ENCODE results near the gene OR1F1. TPM values are rescaled to one million over a fixed set of nuclear protein-coding genes. Genes with fewer than 3 reads are reported as not detected.
"Not testable (repeated sequence)": the region's sequence is repeated elsewhere in the genome, so short reads cannot be mapped to it uniquely, and the experiment has no call there.

The OR1F1 gene
- total RNA-seq, 1 experiment from 2014 or later, result not detected

GRCh38 chr16:3149193-3149530 is 38.8 kb upstream of the OR1F1 start:
- in situ Hi-C loops (cut with HindIII; ENCODE audit: low pct_unique_long_range_greater_than_20kb, low sequenced_read_pairs), result no loop called here
- no peak for DNase-seq (ENCODE audit: low read depth)

DNA sequence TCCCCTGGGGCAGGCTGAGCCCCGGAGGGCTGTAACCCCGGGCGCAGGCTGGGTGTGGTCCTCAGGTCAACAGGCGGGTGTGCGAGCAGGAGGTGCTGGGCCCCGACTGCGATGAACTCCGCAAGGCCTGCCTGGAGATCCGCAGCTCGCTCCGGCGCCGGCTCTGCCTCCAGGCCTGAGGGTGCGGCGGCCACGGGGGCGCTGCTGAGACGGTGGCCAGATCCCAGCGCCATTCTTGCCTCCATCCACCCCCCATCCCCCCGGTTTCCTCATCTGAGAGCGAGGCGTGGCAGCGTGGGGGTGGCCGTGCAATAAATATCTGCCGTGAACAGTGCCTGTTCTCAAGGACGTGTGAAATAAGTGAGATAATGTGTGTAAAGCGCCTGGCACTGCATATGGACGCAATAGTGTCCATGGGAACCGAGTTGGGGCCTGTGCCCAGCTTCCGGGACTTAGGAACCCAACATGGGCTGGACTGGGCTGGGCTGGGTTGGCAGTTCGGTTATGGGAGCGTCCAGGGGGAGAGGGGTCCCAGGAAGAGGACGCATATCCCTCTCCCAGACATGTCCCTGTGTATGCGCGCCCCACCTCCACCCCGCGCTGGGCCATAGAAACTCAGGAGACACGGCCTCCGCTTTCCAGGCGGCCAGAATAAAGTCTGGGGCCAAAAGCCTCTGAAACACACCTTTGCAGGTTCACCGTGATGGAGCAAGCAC is 38.2 kb upstream of the OR1F1 start:
- DNase-seq (ENCODE audit: low read depth), result peak; percentile 80
- in situ Hi-C loops (cut with HindIII; ENCODE audit: low pct_unique_long_range_greater_than_20kb, low sequenced_read_pairs), result no loop called here

- DNase-seq (ENCODE audit: low read depth), result peak; percentile 99
- in situ Hi-C loops (cut with HindIII; ENCODE audit: low pct_unique_long_range_greater_than_20kb, low sequenced_read_pairs), result no loop called here
Observed at GRCh38 chr16:3150346-3151218, 37.4 kb upstream of the OR1F1 start.

DNA sequence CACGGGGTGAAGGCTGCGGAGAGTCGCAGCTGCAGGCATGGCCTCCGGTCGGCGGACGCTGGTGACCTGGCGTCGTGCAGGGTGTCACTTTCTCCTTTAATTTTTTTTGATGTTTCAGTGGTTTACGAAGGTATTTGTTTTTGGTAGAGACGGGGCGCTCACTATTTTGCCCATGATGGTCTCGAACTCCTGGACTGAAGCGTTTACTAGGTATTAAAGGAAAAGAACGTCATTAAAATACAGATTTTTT is 36.1 kb upstream of the OR1F1 start:
- DNase-seq (ENCODE audit: low read depth), result no peak
- in situ Hi-C loops (cut with HindIII; ENCODE audit: low pct_unique_long_range_greater_than_20kb, low sequenced_read_pairs), result no loop called here

GRCh38 chr16:3152277-3152990 is 35.6 kb upstream of the OR1F1 start:
- in situ Hi-C loops (cut with HindIII; ENCODE audit: low pct_unique_long_range_greater_than_20kb, low sequenced_read_pairs), result no loop called here
- DNase-seq (ENCODE audit: low read depth), result peak; percentile 97

- DNase-seq (ENCODE audit: low read depth), result no peak
- in situ Hi-C loops (cut with HindIII; ENCODE audit: low pct_unique_long_range_greater_than_20kb, low sequenced_read_pairs), result no loop called here
Observed at GRCh38 chr16:3152991-3153368, 35.0 kb upstream of the OR1F1 start.

DNA sequence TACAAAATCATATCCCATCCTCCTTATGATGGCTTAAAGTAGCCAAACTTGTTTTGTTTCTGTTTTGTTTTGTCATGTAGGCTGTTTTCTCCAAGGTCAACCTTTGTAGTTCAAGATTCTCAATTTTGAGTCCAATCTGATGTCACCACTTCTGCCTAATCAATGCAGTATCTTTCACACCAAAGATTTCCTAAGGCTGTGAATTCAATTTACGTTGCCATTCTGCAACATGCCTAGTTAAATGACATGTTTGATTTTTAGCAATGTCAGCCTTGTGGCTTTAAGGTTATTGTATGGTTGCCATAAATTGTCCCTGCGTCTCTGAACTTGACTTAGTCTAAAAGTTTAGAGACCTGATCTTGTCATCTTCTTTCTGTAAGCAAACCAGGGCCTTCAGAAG is 32.8 kb upstream of the OR1F1 start:
- no peak for DNase-seq (ENCODE audit: low read depth)
- in situ Hi-C loops (cut with HindIII; ENCODE audit: low pct_unique_long_range_greater_than_20kb, low sequenced_read_pairs), result no loop called here

DNA sequence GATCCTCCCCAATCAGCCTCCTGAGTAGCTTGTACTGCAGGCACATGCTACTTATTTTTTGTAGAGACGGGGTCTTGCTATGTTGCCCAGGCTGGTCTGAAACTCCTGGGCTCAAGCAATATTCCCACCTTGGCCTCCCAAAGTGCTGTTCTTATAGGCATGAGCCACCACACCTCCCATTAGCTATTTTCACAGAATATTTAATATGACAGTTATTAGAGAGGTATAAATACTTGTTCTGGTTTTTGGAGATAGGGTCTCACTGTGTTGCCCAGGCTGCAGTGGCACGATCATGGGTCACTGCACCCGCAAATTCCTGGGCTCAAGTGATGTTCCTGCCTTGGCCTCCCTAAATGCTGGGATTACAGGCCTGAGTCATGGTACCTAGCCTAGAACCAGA is 32.0 kb upstream of the OR1F1 start:
- in situ Hi-C loops (cut with HindIII; ENCODE audit: low pct_unique_long_range_greater_than_20kb, low sequenced_read_pairs), result no loop called here
- no peak for DNase-seq (ENCODE audit: low read depth)

DNA sequence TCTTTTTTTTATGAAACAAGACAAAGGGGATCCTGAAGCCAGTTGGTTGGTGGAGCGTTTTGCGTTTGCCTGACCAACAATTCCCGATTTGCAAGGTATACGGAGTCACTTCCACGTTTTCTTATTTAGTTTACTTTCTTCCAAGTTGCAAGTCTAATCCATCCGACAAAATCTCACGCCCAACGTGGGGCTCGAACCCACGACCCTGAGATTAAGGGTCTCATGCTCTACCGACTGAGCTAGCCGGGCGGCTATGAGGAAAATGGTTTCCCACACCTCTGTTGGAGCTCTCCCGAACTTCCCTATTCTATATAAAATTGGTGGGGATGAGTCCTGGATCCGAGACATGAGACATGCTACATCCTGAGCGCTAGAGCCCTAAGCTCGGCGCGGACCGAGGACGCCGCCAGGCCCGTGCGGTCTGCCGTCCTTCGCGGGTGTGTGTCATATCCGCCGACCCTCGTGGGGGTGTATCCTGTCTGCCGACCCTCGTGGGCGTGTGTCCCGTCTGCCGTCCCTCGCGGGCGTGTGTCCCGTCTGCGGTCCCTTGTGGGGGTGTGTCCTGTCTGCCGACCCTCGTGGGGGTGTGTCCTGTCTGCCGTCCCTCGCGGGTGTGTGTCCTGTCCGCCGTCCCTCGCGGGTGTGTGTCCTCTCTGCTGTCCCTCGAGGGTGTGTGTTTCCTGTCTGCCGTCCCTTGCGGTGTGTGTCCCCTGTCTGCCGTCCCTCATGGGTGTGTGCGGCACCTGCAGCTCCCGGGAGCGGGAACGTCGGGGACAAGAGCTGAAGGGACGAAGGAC is 30.6 kb upstream of the OR1F1 start:
- in situ Hi-C loops (cut with HindIII; ENCODE audit: low pct_unique_long_range_greater_than_20kb, low sequenced_read_pairs), result no loop called here
- peak; percentile 98 for DNase-seq (ENCODE audit: low read depth)

GRCh38 chr16:3158026-3158509 is 29.9 kb upstream of the OR1F1 start:
- in situ Hi-C loops (cut with HindIII; ENCODE audit: low pct_unique_long_range_greater_than_20kb, low sequenced_read_pairs), result no loop called here

DNA sequence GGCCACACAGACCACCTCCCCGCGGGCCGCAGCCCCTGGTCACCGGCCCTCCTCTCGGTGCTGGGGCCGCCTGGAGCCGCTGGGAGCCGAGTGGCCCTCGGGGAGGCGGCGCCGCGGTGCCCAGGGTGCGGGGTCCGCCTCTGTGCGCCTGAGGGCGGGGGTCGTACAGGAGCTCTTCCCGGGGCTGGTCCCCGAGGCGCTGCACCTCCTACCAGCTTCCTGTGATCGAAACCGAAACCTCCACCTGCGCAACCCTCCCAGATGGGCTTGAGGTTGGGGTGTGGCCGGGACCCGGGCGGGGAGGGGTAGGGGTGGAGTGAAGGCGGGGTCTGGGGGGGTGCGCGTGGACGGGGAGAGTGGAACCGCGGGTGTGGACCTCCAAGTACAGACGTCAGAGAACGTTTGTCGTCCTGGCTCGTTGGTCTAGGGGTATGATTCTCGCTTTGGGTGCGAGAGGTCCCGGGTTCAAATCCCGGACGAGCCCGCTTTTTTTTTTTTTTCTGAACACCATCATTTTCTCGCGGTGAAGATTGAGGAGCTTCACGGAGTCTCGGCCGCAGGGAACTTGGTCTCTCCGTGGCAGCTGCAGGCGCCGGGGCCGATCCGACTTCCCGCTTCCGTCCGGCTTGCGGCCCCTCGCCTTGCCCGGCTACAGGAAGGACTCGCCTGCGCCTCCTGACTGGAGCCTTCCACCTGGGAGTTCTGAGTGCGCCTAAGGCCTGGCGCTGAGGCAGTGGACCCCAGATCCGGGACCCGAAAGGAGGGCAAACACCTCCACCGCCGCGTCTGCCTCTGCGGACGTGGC is 29.3 kb upstream of the OR1F1 start:
- DNase-seq (ENCODE audit: low read depth), result peak; percentile 96
- in situ Hi-C loops (cut with HindIII; ENCODE audit: low pct_unique_long_range_greater_than_20kb, low sequenced_read_pairs), result no loop called here

More at GRCh38 chr16:3158026-3158509, 29.9 kb upstream of the OR1F1 start:
- peak; percentile 73 for DNase-seq (ENCODE audit: low read depth)

DNA sequence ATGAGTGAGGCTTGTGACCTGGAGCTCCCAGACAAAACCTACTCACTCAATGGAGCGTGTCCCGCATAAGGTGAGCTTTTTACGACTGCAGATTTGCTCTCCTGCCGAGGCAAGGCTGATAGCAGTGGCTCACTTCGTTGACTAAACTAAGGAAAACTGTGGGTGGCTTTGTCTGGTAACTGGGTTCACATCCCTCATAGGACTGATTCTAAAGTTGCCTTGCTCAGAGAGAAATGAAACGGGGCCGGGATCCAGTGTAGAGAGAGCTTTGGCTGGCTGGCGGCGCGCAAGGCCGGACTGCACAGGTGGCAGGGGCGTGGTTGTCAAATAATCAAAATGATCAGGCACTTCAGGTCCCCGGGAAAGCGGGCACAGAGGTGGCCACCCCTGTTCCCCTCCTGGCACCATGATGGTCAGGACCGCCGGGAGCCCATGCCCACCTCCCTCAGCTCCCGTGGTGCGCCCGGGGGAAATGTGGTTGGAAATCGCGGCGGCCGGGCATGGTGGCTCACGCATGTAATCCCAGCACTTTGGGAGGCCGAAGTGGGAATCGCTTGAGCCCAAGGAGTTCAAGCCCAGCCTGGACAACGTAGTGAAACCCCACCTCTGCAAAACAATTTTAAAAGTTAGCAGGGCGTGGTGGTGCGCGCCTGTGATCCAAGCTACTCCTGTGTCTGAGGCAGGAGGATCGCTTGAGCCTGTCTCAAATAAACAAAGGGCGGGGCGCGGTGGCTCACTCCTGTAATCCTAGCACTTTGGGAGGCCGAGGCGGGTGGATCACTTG is 26.6 kb upstream of the OR1F1 start:
- in situ Hi-C loops (cut with HindIII; ENCODE audit: low pct_unique_long_range_greater_than_20kb, low sequenced_read_pairs), result no loop called here
- no peak for DNase-seq (ENCODE audit: low read depth)

DNA sequence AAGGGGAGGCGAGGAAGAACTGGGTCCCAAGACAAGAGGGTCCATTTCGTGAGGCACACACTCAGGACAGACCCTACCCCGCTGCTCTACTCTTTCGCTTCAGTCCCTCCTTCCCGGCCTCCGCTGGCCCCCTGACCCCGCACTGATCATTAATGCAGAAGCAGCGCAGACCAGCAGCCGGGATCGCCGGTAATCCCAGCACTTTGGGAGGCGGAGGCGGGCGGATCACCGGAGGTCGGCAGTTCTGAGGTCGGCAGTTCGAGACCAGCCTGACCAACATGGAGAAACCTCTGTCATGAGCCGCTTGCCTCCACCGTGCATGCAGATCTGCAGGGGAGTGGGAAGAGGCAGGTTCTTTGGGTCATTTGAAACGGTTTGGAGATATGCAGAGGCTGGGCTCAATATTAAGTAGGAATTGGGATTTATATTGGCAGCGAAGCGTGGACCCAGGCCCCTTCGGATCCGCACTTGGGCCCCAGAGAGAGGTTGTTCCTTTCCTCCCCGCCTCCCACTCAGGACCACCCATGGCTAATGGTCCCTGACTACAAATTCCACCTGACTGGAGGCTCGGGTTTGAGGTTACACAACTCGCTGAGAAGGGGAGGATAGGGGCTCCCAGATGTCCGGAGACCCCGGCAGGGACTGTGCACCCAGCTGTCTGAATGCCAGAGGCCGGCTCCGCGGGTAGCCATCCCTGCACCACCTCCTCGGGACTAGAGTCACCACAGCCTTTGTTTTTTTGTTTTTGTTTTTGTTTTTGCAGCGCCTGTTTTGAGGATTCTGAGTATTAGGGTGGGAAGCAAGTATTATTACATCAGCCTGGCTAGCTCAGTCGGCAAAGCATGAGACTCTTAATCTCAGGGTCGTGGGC is 23.6 kb upstream of the OR1F1 start:
- no peak for DNase-seq (ENCODE audit: low read depth)
- in situ Hi-C loops (cut with HindIII; ENCODE audit: low pct_unique_long_range_greater_than_20kb, low sequenced_read_pairs), result no loop called here

DNA sequence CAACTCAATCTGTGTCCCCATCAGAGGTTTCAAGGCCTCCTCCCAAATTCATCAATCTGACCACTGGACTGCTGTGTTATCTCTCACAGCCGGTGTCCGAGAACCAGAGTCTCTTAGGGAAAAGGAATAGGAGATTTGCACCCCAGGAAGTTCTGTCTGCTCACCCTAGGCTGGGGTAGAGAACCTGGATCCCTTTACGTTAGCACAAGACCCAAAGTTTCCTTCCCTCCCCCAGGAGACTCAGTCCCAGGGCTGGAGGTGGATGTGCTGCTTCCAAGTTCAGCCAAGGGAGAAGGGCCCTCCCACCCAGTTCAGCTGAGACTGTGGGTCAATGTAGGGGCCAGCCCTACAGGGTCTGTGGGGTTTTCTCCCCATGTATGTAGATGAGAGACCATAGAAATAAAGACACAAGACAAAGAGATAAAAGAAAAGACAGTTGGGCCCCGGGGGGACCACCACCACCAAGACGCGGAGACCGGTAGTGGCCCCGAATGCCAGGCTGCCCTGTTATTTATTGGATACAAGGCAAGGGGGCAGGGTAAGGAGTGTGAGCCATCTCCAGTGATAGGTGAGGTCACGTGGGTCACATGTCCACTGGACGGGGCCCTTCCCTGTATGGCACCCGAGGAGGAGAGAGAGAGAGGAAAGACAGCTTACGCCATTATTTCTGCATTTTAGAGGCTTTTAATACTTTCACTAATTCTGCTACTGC is 22.7 kb upstream of the OR1F1 start:
- in situ Hi-C loops (cut with HindIII; ENCODE audit: low pct_unique_long_range_greater_than_20kb, low sequenced_read_pairs), result no loop called here
- DNase-seq (ENCODE audit: low read depth), result no peak

DNA sequence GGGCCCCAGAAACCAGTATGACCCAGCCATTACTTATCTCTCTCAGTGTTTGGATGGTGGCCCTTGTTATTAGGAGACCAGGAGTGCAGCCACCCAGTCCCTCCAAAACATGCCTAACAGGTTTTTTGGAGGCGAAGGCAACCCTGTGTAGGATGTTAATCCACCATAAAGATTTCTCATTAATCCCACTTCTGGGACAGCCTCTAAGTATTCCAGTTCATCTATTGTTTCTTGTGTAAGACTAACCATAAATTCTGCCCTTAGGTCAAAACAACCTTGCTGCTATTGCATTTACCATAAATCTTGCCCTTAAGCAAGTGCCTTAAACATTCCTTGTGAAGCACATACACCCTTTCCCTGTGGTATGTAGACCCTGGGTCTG is 21.5 kb upstream of the OR1F1 start:
- in situ Hi-C loops (cut with HindIII; ENCODE audit: low pct_unique_long_range_greater_than_20kb, low sequenced_read_pairs), result no loop called here
- no peak for DNase-seq (ENCODE audit: low read depth)

GRCh38 chr16:3168729-3169128 is 19.3 kb upstream of the OR1F1 start:
- DNase-seq (ENCODE audit: low read depth), result peak; percentile 73
- in situ Hi-C loops (cut with HindIII; ENCODE audit: low pct_unique_long_range_greater_than_20kb, low sequenced_read_pairs), result not testable (repeated sequence)

Measured in Caki2 (cell line).